Measurements from ENCODE around the gene SARS1.

DNA sequence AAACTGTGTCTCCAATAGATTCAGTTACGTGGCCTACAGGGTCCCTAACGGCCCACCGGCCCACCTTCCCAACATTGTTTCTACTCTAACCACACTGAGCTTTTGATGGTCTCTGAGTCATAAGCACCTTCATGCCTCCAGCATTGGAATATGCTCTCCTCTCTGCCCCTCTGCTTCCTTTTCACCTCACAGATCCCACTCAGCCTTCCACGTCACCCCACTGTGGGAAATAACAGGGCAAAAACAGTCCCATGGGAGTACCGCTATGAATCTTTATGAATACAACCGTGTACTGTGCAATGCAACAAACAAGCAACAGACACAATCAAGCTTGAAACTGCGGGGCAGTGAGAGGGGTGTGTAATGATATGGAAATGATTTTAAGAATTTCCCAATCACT lies 5.3 kb upstream of the SARS1 start:
- TF ChIP-seq, protein P1, sequence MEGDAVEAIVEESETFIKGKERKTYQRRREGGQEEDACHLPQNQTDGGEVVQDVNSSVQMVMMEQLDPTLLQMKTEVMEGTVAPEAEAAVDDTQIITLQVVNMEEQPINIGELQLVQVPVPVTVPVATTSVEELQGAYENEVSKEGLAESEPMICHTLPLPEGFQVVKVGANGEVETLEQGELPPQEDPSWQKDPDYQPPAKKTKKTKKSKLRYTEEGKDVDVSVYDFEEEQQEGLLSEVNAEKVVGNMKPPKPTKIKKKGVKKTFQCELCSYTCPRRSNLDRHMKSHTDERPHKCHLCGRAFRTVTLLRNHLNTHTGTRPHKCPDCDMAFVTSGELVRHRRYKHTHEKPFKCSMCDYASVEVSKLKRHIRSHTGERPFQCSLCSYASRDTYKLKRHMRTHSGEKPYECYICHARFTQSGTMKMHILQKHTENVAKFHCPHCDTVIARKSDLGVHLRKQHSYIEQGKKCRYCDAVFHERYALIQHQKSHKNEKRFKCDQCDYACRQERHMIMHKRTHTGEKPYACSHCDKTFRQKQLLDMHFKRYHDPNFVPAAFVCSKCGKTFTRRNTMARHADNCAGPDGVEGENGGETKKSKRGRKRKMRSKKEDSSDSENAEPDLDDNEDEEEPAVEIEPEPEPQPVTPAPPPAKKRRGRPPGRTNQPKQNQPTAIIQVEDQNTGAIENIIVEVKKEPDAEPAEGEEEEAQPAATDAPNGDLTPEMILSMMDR (IDR thresholded peaks at IDR 0.05): no peak
- TF ChIP-seq POLR2A (IDR thresholded peaks at IDR 0.05): no peak
